Kidney tubule cell (primary cell): ENCODE data around the gene FCGBP.

ENCODE experiments used
- DNase-seq: peaks from one replicate; pipeline ENCODE4 v3.0.0-alpha.2; 2018; ENCODE audit warnings: low spot score

Gene FCGBP

DNA sequence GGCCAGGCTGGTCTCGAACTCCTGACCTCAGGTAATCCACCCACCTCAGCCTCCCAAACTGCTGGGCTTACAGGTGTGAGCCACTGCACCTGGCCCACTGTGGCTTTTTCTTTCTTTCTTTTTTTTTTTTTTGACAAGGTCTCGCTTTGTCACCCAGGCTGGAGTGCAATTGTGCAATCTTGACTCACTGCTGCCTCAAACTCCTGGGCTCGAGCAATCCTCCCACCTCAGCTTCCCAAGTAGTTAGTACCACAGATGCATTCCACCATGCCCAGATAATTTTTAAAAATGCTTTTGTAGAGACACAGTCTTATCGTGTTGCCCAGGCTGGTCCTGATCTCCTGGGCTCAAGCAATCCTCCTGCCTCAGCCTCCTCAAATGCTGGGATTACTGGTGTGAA is 12.1 kb upstream of the FCGBP start:
- DNase-seq = peak; percentile 84

DNA sequence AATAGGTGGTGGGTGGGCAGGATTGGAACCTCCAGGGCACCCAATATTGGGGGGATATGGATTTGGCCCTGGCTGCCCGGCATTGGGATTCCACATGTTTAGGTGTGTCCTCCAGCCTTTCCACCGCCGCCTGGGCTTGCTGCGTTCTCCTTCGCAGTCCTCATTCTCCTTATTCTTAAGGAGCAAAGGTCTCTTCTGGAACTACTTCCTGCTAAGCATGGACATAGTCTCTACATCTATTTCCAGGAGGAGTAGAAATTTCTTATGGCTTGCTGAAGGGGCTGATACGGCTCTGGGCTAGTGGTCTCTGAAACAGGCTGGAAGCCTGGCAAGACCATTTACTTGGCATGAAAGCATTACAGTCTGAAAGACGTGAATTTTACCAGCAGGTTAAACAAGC is 9.2 kb upstream of the FCGBP start:
- DNase-seq = no peak

DNA sequence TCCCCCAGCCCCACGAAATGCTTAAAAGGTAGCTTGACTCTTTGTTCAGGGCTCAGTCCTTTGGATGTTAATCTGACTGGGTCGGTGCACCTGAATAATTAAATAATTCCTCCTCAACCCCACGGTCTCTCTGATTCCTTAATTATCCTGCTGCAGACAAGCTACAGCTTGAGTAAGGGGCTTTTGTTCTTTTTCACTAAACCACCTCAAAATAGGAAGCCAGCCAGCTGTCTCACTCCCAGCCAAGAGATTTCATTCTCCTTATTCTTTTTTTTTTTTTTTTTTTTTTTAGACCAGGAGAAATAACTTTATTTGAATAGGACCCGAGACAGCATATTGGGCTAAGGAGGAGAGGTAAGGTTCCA is 7.9 kb upstream of the FCGBP start:
- DNase-seq = no peak

DNA sequence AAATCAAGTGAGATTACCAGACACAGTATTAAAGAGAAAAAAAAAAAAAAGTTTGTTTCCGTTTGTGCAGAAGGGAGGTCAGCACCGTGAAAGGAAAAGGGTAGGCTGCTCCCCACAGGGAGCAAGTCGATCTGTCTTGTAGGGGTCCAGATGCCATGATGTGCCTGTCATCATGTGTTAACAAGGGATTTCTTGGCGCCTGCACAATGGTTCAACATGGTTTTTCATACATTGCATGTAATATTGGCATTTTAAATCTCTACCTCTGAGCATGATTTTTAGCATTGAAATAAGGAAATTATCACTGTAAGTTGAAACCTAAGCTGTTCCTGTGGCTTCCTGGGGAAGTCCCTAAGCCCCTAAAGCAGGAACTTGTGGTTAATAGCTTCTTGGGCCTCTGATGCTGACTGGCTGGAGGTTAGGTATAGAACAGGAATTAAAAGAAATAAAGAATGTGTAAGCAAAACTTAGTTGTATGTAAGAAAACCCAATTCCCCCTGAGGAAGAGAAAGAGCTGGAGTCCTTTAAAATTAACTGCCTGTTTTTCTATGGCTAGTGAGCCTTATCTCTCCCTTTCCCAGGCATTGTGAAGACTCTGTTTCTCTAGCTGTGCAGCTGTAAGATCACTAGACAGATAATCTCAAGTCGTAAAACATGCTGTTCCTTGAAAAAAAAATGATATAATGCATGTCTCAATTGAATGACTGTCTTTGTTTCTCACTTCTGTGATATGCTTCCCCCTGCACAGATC is 7.4 kb upstream of the FCGBP start:
- peak; percentile 76 for DNase-seq

DNA sequence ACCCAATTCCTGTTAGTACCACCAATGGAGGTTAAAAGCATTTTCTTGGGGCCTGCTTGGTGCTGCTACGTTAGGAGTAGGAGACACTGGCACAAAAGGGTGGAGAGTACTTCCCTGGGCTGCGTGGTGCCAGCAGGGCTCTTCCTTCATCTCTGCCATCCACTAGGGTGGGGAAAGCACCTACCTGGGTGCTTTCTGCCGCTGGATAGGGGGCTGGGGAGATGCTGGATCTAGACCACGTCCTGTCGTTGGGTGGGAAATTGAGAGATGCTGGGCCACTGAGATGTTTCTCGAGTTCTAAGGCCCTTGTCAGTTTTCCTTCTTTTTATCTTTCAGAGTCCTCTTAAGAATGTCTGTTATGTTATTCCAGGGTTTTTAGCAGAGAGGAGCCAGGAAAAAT is 6.7 kb upstream of the FCGBP start:
- DNase-seq = no peak

DNA sequence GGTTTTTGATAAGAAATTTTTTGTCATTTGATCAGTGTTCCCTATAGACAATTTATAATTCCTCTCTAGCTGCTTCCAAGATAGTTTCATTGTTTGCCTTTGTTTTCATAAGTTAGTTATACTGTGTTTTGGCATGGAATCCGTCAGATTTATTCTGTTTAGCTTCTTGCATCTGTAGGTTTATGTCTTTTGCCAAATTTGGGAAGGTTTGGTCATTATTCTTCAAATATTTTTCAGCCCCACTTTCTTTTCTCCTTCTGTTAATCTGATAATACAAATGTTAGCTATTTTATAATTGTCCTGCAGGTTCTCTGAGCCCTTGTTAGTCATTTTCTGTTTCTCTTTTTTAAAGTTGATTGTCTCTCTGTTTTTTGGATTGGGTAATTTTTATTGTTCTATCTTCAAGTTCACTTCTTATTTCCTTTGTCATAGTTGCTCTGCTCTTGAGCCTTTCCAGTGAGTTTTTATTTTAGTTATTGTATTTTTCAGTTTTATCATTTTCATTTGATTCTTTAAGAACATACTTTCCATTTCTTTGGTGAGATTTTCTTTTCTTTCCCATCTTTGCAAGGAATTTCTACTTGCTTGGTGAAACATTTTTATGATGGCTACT is 5.9 kb upstream of the FCGBP start:
- no peak for DNase-seq

DNA sequence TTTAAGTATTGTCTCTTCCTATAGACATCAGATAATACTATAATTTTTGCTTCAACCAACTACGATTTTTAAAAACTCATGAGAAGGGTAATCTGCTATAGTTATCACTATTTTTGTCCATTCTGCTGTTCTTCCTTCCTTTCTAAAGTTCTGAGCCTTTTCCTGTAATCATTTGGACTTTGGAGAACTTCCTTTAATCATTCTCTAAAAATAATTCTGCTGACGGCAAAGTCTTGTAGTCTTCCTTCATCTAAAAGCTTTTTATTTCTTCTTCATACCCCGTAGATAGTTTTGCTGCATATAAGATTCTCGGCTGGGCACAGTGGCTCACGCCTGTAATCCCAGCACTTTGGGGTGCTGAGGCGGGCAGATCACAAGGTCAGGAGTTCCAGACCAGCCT is 5.1 kb upstream of the FCGBP start:
- DNase-seq = no peak

DNA sequence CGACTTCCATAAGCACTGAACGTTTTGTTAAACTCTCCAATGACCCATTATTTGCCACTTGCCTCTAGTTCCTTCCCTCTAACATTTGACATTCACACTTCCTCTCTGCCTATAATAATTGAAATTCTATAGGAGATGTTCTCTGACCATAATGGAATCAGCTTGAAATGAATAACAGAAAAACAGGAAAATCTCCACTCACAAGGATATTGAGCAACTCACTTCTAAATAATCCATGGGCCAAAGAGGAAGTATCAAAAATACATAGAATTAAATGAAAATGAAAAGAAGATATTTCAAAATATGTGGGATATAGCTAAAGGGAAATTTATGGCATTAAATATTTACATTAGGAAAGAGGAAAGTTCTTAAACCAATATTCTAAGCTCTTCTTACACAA is 3.4 kb upstream of the FCGBP start:
- no peak for DNase-seq

DNA sequence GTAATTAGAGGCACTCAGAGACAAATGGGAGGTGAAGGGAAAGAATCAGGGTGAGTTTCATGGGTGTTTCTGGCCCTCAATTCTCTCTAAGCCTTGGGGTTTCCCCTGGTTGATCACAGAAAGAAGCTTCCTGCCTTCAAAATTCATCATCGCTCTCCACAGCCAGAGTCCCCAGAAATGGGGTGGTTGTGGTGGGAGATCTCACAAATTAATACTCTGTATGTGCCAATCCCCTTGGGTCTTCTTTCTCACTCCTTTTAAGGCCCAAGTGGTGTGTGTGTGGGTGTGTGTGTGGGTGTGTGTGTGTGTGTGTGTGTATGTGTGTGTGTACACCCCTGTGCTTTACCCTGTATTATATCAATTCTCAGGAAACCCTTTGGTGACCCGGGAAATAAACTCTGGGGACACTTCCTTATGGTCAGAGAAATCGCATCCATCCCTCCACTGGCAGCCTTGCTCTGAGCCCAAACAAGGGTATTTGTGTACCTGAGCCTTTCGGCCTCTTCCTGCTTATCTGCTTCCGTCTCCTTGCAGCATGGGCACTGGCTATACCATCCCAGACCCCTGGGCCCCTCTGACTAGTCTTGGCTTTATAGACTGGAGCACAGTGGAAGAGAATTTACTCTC is 2.8 kb upstream of the FCGBP start:
- no peak for DNase-seq

DNA sequence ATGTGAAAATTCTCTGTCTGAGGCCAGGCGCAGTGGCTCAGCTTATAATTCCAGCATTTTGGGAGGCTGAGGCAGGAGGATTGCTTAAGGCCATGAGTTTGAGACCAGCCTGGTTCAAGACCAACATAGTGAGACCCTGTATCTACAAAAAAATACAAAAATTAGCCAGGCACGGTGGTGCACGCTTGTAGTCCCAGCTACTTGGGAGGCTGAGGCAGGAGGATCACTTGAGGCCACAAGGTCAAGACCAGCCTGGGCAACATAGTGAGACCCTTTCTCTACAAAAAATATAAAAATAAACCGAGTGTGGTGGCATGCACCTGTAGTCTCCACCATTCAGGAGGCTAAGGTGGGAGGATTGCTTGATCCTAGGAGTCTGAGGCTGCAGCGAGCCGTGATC is 2.2 kb upstream of the FCGBP start:
- no peak for DNase-seq

DNA sequence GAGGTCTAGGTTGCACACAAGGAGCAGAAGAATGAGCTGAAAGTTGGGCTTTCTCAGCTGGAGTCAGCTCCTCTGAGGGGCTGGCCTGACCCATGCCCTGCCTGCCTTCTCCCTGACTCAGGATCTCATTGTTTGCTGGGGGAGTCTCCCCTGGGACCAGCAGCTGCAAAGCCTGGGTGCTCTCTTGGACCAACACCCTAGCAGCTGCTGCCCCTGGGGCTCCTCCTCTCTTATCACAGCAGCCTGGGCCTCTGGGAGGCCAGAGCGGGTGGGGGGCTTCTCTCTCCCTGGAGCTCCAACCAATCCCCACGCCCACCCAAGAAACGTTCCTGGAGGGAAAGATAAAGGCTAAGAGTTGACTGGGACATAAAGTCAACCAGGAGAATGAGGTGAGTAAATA is 1.6 kb upstream of the FCGBP start:
- DNase-seq = no peak

DNA sequence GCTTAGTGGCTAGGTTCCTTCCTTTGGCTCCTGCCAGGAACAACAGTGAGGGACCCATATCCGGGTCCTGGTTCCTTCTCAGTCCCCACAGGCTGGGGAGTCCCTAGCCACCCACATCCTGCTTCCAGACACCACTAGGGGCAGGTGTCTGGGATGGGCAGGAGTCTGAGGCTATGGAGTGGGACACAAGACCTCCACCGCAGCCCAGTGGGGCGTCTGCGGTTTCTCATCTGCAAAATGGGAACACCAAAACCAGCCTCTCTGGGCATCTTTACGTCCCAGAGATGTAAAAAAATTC is 879 bp upstream of the FCGBP start:
- DNase-seq = no peak

DNA sequence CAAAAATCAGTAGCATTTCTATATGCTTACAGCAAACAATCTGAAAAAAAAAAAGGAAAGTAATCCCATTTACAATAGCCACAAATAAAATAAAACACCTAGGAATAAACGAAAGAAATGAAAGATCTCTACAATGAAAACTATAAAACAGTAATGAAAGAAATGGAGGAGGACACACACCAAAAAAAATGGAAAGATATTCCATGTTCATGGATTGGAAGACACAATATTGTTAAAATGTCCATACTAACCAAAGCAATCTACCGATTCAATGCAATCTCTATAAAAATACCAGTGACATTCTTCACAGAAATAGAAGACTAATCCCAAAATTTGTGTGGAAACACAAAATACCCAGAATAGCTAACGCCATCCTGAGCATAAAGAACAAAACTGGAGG is 4.7 kb downstream of the FCGBP start:
- DNase-seq = no peak

DNA sequence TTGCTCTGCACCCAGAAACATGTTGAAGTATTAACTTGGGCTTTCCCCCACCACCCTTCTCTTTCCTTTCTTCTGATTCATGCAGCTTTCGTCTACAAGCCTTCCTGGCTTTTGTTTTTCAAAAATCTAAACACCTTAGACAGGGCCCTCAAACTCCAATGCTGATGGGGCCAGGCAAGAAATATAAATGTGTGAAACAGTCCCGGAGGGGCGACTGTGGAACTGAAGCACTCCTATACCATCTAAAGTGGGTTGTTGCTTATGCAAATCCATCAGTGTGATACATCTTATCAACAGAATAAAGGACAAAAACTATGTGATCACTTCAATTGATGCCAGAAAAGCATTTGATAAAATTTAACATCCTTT is 6.1 kb downstream of the FCGBP start:
- DNase-seq = no peak

DNA sequence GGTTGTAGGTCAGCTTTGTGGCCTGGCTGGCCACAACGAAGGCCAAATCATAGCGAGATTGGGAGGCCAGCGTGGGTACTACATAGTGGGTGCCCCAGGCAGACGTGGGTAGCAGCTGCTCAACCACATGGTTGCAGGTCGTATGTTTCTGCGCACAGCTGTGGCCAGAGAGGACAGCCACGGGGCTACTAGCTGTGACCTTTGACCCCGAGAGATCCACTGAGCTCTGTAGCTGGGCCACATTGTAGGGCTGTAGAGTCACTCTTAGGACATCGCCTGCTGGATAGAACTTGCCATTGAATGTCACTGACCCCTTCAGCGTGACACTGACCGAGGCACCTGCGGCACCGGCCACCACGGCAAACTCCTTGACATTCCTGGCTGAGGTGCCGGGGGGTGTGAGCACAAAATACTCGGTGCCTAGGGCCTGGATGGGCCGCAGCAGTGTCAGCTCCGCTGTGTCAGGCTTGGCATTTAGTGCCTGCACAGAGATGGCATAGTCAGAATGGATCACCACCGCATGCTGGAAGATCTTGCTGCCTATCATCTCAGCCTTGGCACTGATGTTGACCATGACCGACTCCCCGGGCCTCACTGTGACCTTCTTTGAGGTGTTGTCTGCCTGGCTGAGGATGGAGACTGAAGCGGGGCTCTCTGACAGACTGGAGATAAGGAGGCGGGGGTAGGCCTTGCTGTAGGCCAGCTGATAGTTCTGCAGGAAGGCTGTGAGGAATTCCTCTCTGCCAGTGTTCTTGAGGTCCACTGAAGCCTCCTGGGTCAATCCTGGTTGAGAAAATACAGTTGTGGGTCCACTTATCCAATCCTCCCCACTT is 6.7 kb downstream of the FCGBP start:
- DNase-seq = no peak

DNA sequence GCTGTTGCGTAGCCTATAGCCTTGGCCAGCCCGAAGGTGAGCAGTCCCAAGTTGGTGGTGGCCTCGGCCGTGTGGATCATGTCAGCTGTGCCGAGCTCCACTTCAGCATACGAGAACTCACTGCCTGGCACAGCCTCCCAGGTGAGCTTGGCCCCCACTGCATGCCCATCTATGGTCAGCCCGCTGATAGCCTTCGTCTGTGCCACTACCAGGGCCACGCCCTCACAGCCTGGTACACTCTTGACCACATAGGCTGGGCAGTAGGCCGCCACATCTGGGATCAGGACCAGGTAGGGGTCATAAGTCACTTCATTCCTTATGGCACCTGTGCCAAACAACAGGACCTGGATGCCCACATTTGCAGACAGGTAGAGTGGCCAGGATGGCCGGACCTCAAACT is 7.4 kb downstream of the FCGBP start:
- DNase-seq = no peak

DNA sequence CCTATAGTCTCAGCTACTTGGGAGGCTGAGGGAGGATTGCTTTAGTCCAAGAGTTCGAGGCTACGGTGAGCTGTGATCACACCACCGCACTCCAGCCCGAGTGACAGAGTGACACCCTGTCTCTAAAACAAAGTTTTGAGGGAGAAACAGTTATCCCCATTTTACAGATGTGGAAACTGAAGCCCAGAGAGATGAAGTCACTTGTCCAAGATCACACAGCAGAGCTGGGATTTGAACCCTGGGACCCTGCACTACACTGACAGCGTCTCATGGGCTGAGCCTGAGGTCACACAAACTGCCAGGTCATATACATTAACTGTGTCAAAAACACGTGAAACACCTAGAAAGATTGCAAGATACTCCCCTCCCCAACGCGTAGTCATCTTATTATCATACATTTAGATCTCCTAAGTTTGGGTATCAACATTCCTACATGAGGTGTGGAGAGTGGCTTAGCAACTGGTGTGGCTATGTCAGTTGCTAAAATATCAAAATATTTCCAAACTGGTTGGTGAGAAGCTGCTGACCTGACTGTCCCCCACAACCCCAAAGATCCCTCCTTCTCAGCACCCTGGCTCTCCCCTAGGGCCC is 8.2 kb downstream of the FCGBP start:
- no peak for DNase-seq

DNA sequence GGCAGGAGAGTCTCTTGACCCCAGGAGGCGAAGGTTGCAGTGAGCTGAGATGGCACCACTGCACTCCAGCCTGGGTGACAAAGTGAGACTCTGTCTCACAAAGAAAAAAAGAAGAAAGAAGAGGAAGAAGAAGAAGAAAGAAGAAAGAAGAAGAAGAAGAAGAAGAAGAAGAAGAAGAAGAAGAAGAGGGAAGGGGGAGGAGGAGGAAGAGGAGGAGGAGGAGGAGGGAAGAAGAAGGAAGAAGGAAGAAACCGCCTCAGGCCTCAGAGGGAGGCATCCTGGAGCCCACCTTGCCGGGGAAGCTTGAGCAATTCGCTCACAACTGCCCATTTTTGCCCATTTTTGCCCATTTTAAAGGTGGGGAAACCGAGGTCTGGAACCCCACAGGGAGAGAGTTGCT is 9.5 kb downstream of the FCGBP start:
- DNase-seq = no peak

DNA sequence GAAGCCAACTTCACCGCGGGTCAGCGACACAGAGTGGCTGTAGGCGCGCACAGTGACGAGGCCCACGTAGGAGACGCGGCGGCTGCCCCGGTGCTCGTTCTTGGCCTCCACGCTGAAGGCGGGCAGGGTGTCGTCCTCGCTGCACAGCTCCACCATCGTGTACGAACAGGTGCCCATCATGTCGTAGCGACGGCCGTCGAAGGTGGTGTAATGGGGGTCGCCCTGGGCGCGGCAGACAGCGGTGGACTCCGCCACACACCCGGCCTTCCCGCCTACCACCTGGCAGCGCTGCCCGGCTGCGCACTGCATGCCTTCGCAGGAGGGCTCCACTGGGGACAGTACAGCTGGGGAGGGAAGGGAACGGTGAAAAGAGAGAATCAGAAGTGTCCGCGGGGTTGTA is 10.0 kb downstream of the FCGBP start:
- DNase-seq = no peak

DNA sequence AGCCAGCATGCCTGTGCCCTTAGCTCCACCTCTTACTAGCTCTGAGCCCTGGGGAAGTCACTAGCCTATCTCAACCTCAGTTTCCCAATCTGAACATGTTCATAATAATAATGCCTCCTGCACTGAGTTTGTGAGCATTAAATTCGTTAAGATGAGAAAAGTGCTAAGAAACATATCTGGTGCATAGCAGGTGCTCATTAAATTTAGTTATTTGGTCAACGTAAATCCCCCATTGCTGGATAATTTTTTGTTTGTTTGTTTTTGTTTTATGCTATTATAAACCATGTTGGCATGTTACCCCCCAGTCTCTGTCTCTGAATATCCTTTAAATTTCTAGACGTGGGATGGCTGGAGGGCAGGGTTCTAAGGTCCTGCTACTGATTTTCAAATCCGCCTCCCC is 10.6 kb downstream of the FCGBP start:
- DNase-seq = no peak

DNA sequence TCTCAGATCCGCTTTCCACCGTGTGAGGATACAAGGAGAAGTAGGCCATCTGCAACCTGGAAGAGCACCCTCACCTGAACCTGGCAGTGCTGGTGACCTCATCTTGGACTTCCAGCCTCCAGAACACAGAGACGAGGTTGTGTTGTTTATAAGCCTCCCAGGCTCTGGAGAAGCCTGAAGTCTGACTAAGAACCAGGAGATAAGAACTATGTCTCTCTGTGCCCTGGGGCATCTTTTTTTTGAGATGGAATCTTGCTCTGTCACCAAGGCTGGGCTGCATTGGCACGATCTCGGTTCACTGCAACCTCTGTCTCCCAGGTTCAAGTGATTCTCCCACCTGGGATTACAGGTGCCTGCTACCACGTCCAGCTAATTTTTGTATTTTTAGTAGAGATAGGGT is 14.5 kb downstream of the FCGBP start:
- DNase-seq = no peak

DNA sequence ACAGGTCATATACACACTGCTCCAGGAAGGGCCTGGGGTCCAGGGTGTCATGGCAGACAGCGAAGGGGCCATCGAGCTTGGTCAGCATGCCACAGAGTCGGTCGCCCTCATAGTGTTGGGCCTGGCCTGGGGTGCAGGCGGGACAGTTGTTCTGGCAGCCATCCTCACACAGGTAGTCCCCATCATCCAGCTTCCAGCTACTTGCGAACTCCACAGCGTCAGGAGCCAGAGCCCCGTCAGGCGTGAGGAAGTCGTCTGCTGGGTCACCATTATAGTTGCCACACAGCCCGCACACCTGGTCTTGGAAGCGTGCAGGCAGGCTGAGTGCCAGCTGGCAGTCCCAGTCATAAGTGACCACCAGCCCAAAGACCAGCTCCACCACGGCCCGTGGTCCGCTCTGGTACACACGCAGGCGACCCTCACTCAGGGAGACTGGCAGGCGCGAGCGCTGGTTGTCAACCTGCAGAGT is 16.2 kb downstream of the FCGBP start:
- DNase-seq = no peak
